HL-60 (cell line): ENCODE data around the gene METTL25B.

Experiments
- CTCF ChIP-seq: IDR thresholded peaks from one replicate; pipeline ENCODE4 v1.5.1; 2011; ENCODE audit warnings: low read length, control low read depth, inconsistent platforms; ENCODE audit not compliant: insufficient read depth
- GABPA ChIP-seq: IDR thresholded peaks from 2 replicates; pipeline ENCODE4 v1.6.1; 2012; ENCODE audit warnings: low read depth
- POLR2AphosphoS5 ChIP-seq: IDR thresholded peaks from 2 replicates; pipeline ENCODE4 v1.6.1; 2012; ENCODE audit warnings: low read depth
- REST ChIP-seq: IDR thresholded peaks from 2 replicates; pipeline ENCODE4 v1.6.1; 2012; ENCODE audit warnings: low read depth; ENCODE audit not compliant: insufficient replicate concordance
- SPI1 ChIP-seq: IDR thresholded peaks from 2 replicates; pipeline ENCODE4 v1.6.1; 2012; ENCODE audit warnings: low read depth, mild to moderate bottlenecking, borderline replicate concordance

DNA sequence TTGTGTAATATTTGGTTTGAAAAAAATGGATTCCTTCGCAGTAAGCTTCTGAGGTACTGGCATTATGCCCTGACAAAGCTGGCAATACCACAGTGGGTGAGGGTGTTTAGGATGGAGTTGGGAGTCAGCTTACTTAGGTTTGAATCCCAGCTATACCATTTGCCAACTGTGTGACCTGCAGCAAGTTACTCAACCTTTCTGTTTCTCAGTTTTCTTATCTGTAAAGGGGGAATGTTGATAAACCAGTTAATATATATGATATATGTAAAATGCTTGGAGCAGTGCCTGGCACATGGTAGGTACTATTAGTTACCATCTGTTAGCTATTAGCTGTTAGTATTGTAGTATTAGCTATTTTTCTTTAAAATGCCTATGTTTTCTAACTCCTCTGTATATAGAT, 28.1 kb downstream of the METTL25B start:
- TF ChIP-seq CTCF (no peak), POLR2AphosphoS5 (no peak), SPI1 (no peak), REST (no peak), GABPA (no peak)
